ENCODE data around the gene EGFR. TPM values are rescaled to one million over a fixed set of nuclear protein-coding genes. Genes with fewer than 3 reads are reported as not detected.

EGFR gene
- total RNA-seq, 2 experiments from 2014 or later: not detected

GRCh38 chr7:55133630-55134358, 115.0 kb downstream of the EGFR start:
- H3K27me3 Mint-ChIP-seq: peaks cover 20% of the 10 kb centered on the region
- no peak overlapping the region for H3K4me3 Mint-ChIP-seq
- no peak for DNase-seq
- H3K4me1 Mint-ChIP-seq: peaks cover 10% of the 10 kb centered on the region
- no peak overlapping the region for H3K27ac Mint-ChIP-seq
- H3K36me3 Mint-ChIP-seq: peaks cover 2% of the 10 kb centered on the region
- peaks cover 4% of the 10 kb centered on the region for H3K9me3 Mint-ChIP-seq

- peaks cover 15% of the 10 kb centered on the region for H3K27me3 Mint-ChIP-seq
- no peak overlapping the region for H3K4me3 Mint-ChIP-seq
- peaks cover 10% of the 10 kb centered on the region for H3K4me1 Mint-ChIP-seq
- no peak overlapping the region for H3K27ac Mint-ChIP-seq
- no peak for DNase-seq
- peaks cover 2% of the 10 kb centered on the region for H3K36me3 Mint-ChIP-seq
- H3K9me3 Mint-ChIP-seq: peaks cover 5% of the 10 kb centered on the region
These were observed 115.5 kb downstream of the EGFR start for GRCh38 chr7:55134359-55134725.

- Mint-ChIP-seq H3K27ac (no peak overlapping the region), H3K36me3 (peaks cover 2% of the 10 kb centered on the region), H3K4me1 (peaks cover 10% of the 10 kb centered on the region), H3K27me3 (peaks cover 15% of the 10 kb centered on the region), H3K4me3 (no peak overlapping the region), H3K9me3 (peaks cover 5% of the 10 kb centered on the region)
- DNase-seq: no peak
These were observed 116.0 kb downstream of the EGFR start for GRCh38 chr7:55134786-55135185.

- peaks cover 15% of the 10 kb centered on the region for H3K27me3 Mint-ChIP-seq
- H3K4me1 Mint-ChIP-seq: peaks cover 8% of the 10 kb centered on the region
- no peak overlapping the region for H3K4me3 Mint-ChIP-seq
- no peak for DNase-seq
- H3K36me3 Mint-ChIP-seq: peaks cover 2% of the 10 kb centered on the region
- H3K9me3 Mint-ChIP-seq: peaks cover 5% of the 10 kb centered on the region
- no peak overlapping the region for H3K27ac Mint-ChIP-seq
These were observed 116.6 kb downstream of the EGFR start for GRCh38 chr7:55135462-55135861.

GRCh38 chr7:55138663-55139062, 119.8 kb downstream of the EGFR start:
- peaks cover 11% of the 10 kb centered on the region for H3K27me3 Mint-ChIP-seq
- H3K27ac Mint-ChIP-seq: no peak overlapping the region

GRCh38 chr7:55140221-55140940, 121.6 kb downstream of the EGFR start:
- no peaks in the 10 kb centered on the region for H3K36me3 Mint-ChIP-seq
- no peak overlapping the region for H3K27ac Mint-ChIP-seq
- peaks cover 7% of the 10 kb centered on the region for H3K27me3 Mint-ChIP-seq
- no peak for DNase-seq
- peaks cover 3% of the 10 kb centered on the region for H3K4me1 Mint-ChIP-seq
- no peak overlapping the region for H3K4me3 Mint-ChIP-seq
- peaks cover 5% of the 10 kb centered on the region for H3K9me3 Mint-ChIP-seq

More at GRCh38 chr7:55138663-55139062, 119.8 kb downstream of the EGFR start:
- peaks cover 6% of the 10 kb centered on the region for H3K4me1 Mint-ChIP-seq
- no peak for DNase-seq
- no peak overlapping the region for H3K4me3 Mint-ChIP-seq
- peaks cover 5% of the 10 kb centered on the region for H3K9me3 Mint-ChIP-seq
- no peaks in the 10 kb centered on the region for H3K36me3 Mint-ChIP-seq

- Mint-ChIP-seq H3K4me1 (peaks cover 3% of the 10 kb centered on the region), H3K36me3 (no peaks in the 10 kb centered on the region), H3K4me3 (no peak overlapping the region), H3K27ac (no peak overlapping the region), H3K27me3 (peaks cover 7% of the 10 kb centered on the region), H3K9me3 (peaks cover 5% of the 10 kb centered on the region)
- DNase-seq: no peak
These were observed 122.1 kb downstream of the EGFR start for GRCh38 chr7:55140941-55141278.

GRCh38 chr7:55142919-55143600, 124.2 kb downstream of the EGFR start:
- H3K27me3 Mint-ChIP-seq: peaks cover 14% of the 10 kb centered on the region
- no peak overlapping the region for H3K27ac Mint-ChIP-seq
- H3K36me3 Mint-ChIP-seq: no peaks in the 10 kb centered on the region
- no peak for DNase-seq
- peaks cover 3% of the 10 kb centered on the region for H3K4me1 Mint-ChIP-seq
- no peak overlapping the region for H3K4me3 Mint-ChIP-seq
- H3K9me3 Mint-ChIP-seq: peaks cover 5% of the 10 kb centered on the region

GRCh38 chr7:55144333-55145317, 125.8 kb downstream of the EGFR start:
- Mint-ChIP-seq H3K9me3 (no peaks in the 10 kb centered on the region), H3K36me3 (no peaks in the 10 kb centered on the region), H3K27me3 (peaks cover 17% of the 10 kb centered on the region), H3K27ac (no peak overlapping the region), H3K4me3 (no peak overlapping the region), H3K4me1 (peaks cover 3% of the 10 kb centered on the region)
- no peak for DNase-seq

GRCh38 chr7:55145606-55146005, 126.8 kb downstream of the EGFR start:
- Mint-ChIP-seq H3K27ac (no peak overlapping the region), H3K4me3 (no peak overlapping the region), H3K9me3 (no peaks in the 10 kb centered on the region), H3K36me3 (no peaks in the 10 kb centered on the region), H3K4me1 (peaks cover 2% of the 10 kb centered on the region), H3K27me3 (peaks cover 17% of the 10 kb centered on the region)
- DNase-seq: no peak

- H3K27ac Mint-ChIP-seq: no peak overlapping the region
- DNase-seq: no peak
- H3K27me3 Mint-ChIP-seq: peaks cover 17% of the 10 kb centered on the region
- no peaks in the 10 kb centered on the region for H3K9me3 Mint-ChIP-seq
- H3K4me1 Mint-ChIP-seq: no peaks in the 10 kb centered on the region
- no peak overlapping the region for H3K4me3 Mint-ChIP-seq
- H3K36me3 Mint-ChIP-seq: no peaks in the 10 kb centered on the region
These were observed 128.3 kb downstream of the EGFR start for GRCh38 chr7:55147101-55147500.

- no peaks in the 10 kb centered on the region for H3K9me3 Mint-ChIP-seq
- H3K27me3 Mint-ChIP-seq: peaks cover 17% of the 10 kb centered on the region
- H3K4me3 Mint-ChIP-seq: no peak overlapping the region
- H3K27ac Mint-ChIP-seq: no peak overlapping the region
- no peak for DNase-seq
- H3K36me3 Mint-ChIP-seq: no peaks in the 10 kb centered on the region
- no peaks in the 10 kb centered on the region for H3K4me1 Mint-ChIP-seq
These were observed 128.9 kb downstream of the EGFR start for GRCh38 chr7:55147736-55148135.

- no peak for DNase-seq
- Mint-ChIP-seq H3K4me1 (no peaks in the 10 kb centered on the region), H3K9me3 (no peaks in the 10 kb centered on the region), H3K36me3 (no peaks in the 10 kb centered on the region), H3K27me3 (peaks cover 14% of the 10 kb centered on the region), H3K4me3 (no peak overlapping the region), H3K27ac (no peak overlapping the region)
These were observed 129.8 kb downstream of the EGFR start for GRCh38 chr7:55148571-55148970.

GRCh38 chr7:55149001-55149400, 130.2 kb downstream of the EGFR start:
- H3K36me3 Mint-ChIP-seq: no peaks in the 10 kb centered on the region
- no peak overlapping the region for H3K4me3 Mint-ChIP-seq
- no peaks in the 10 kb centered on the region for H3K4me1 Mint-ChIP-seq
- DNase-seq: no peak
- H3K27me3 Mint-ChIP-seq: peaks cover 10% of the 10 kb centered on the region
- no peaks in the 10 kb centered on the region for H3K9me3 Mint-ChIP-seq
- no peak overlapping the region for H3K27ac Mint-ChIP-seq
